ENCODE results near the gene MSMP.

Gene MSMP

GRCh38 chr9:35717132-35717870 lies 36.8 kb downstream of the MSMP start:
- no peak for DNase-seq

- no peak for DNase-seq
Observed at GRCh38 chr9:35716230-35716629, 37.8 kb downstream of the MSMP start.

GRCh38 chr9:35714579-35715252 lies 39.4 kb downstream of the MSMP start:
- no peak for DNase-seq

- no peak for DNase-seq
Observed at GRCh38 chr9:35714123-35714522, 40.0 kb downstream of the MSMP start.

GRCh38 chr9:35713578-35713977 lies 40.5 kb downstream of the MSMP start:
- no peak for DNase-seq

GRCh38 chr9:35712762-35713400 lies 41.2 kb downstream of the MSMP start:
- no peak for DNase-seq

- no peak for DNase-seq
Observed at GRCh38 chr9:35711501-35712428, 42.3 kb downstream of the MSMP start.

GRCh38 chr9:35710818-35711500 lies 43.1 kb downstream of the MSMP start:
- no peak for DNase-seq

GRCh38 chr9:35708146-35708545 lies 45.9 kb downstream of the MSMP start:
- DNase-seq: no peak

- DNase-seq: no peak
Observed at GRCh38 chr9:35706951-35707350, 47.1 kb downstream of the MSMP start.

- DNase-seq: no peak
Observed at GRCh38 chr9:35705836-35706430, 48.1 kb downstream of the MSMP start.

GRCh38 chr9:35705372-35705771 lies 48.7 kb downstream of the MSMP start:
- DNase-seq: no peak

GRCh38 chr9:35703906-35704672 lies 50.0 kb downstream of the MSMP start:
- DNase-seq: no peak

All from NCI-H69 (cell line).